Heart left ventricle (tissue), 16 donors: ENCODE measurements around the gene ATP2A1. TPM values are rescaled to one million over a fixed set of nuclear protein-coding genes. Genes with fewer than 3 reads are reported as not detected.

Experiments used
- ATAC-seq, 4 donors: fragments of 200-7000 bp; cut with Tn5 transposase; one replicate each; pipeline ENCODE4 v1.9.1; 2020 to 2022; ENCODE audit warnings: moderate library complexity in 4 of 4, mild to moderate bottlenecking in 3 of 4, moderate number of reproducible peaks in 1 of 4
- DNase-seq, 5 donors: peaks; one replicate each; pipeline ENCODE4 v3.0.0-alpha.2; 2020
- H3K27ac ChIP-seq, 12 donors: fragments of 200-600 bp; sonication (generic) in 4 of 12; one replicate each; pipeline versions ENCODE4 v1.5.0 to v1.8.0; 2016 to 2022; ENCODE audit warnings: mild to moderate bottlenecking in 2 of 12
- H3K27me3 ChIP-seq, 9 donors: fragments of 200-600 bp; sonication (generic) in 2 of 9; one replicate each; pipeline versions ENCODE4 v1.5.1 to v1.8.0; 2016 to 2022; ENCODE audit warnings: mild to moderate bottlenecking in 3 of 9
- H3K36me3 ChIP-seq, 9 donors: fragments of 200-600 bp; sonication (generic) in 2 of 9; one replicate each; pipeline versions ENCODE4 v1.5.0 to v1.8.0; 2018 to 2022; ENCODE audit warnings: mild to moderate bottlenecking in 2 of 9
- H3K4me1 ChIP-seq, 12 donors: fragments of 200-600 bp; sonication (generic) in 4 of 12; one replicate each; pipeline versions ENCODE4 v1.5.0 to v1.8.0; 2016 to 2022; ENCODE audit warnings: mild to moderate bottlenecking in 3 of 12
- H3K4me3 ChIP-seq, 12 donors: fragments of 200-600 bp; sonication (generic) in 4 of 12; one replicate each; pipeline versions ENCODE4 v1.5.0 to v1.8.0; 2017 to 2022; ENCODE audit warnings: mild to moderate bottlenecking in 9 of 12, moderate library complexity in 4 of 12
- H3K9me3 ChIP-seq, 12 donors: fragments of 200-600 bp; sonication (generic) in 4 of 12; one replicate each; pipeline versions ENCODE4 v1.5.0 to v1.8.0; 2016 to 2022; ENCODE audit warnings: mild to moderate bottlenecking in 1 of 12
- POLR2A ChIP-seq, 2 donors: fragments of 450-650 bp; IDR thresholded peaks; one replicate each; pipeline ENCODE4 v1.6.1; 2017; ENCODE audit warnings: antibody characterized with exemption in 2 of 2, mild to moderate bottlenecking in 2 of 2, moderate library complexity in 2 of 2
- WGBS, 4 donors: extraction: QIAGEN DNeasy Blood & Tissue Kit in 2 of 4; methylation state at CpG; one replicate each; pipeline versions ENCODE4 v1.1.5 to v1.1.7; 2013 to 2018; 5-methylcytosine and 5-hydroxymethylcytosine counted together
- intact Hi-C, 10 donors: fragments of 100-400 bp; cut with DNase I; formaldehyde crosslinking; loops; one replicate each; pipeline versions ENCODE4 v1.11.1 to v1.14.2; 2022
- polyA plus RNA-seq, 2 donors: library from polyadenylated mRNA; stranded (reverse); fragments of 200-250 nt; gene quantifications; one replicate each; pipeline ENCODE4 v1.2.3, GENCODE V29; 2013
- total RNA-seq, 9 donors: library from RNA; depleted of rRNA in 2 of 9; stranded (reverse); fragments of >200 nt in 2 of 9; fragmentation: NEBNext Ultra II Directional in 3 of 9; extraction: Animal tissue kit (Norgen Biotek cat#: 25700) in 3 of 9; gene quantifications; one replicate each; pipeline versions ENCODE4 v1.1.0 to v1.2.4, GENCODE V29; 2016 to 2023
- TF ChIP-seq, protein P1 (sequence below), 12 donors: fragments of 200-600 bp; sonication (generic) in 4 of 12; IDR thresholded peaks; one replicate each; pipeline versions ENCODE4 v1.5.0 to v1.8.0; 2018 to 2022; ENCODE audit warnings: antibody characterized with exemption in 12 of 12, mild to moderate bottlenecking in 5 of 12
- donor health status: ischemic (EF 13 %, LVEDD 7.1; RV severe dilation, severe dysfunction).
- donor health status: healthy with polysubstance abuse.
- donor health status: DM: no; HTN: yes; CAD: no.
- donor health status: DM: no; HTN: no; CAD: no.
- donor health status: ischemic (EF 25% LVEDD 6.9; RV normal size, moderate dysfunction).
- donor health status: ischemic (EF 25% LVEDD 5.7; RV mildly dilated, moderate dysfunction).
- donor health status: healthy.
- donor health status: DM: yes; HTN: yes; CAD: no.
- donor health status: ischemic (EF 35%, LVEDD 5.7; RV mildly dilated, moderate dysfunction).
- donor health status: nonischemic (EF 11% LVEDD 7.7; RV severe dilation, severe dysfunction).
- donor health status: DM: yes; HTN: yes; CAD: no.
- donor health status: PGD.
- donor health status: ischemic (EF 29% LVEDD 5.4; RV normal size, mild dysfunction).
- donor health status: nonischemic (EF 23%, LVEDD 6.1; RV moderate dilation, normal function).

ATP2A1 gene
- total and polyA plus RNA-seq, 11 donors, result 0.06 to 0.63 (median 0.39) TPM; not detected in 4

DNA sequence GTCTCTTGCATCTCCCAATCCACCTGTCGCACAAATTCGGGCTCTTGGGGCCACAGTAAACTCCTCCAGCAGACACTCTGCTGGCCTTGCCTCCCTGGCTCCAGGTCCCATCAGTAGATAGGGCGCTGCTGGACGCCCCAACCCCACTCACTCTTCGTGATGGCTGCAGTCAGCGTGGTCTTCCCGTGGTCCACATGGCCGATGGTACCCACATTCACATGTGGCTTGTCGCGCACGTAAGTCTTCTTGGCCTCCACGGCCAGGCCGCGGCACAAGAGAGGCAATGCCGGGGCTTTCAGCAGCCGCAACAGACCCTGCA, 32.6 kb upstream of the ATP2A1 start:
- H3K4me1 ChIP-seq, result peaks cover 0 to 25% (median 18%) of the 10 kb centered on the region in 12 donors
- no peaks in the 10 kb centered on the region for H3K9me3 ChIP-seq
- H3K4me3 ChIP-seq, result peak overlapping the region; percentile 63 to 100 (median 85)
- DNase-seq (no peak), ATAC-seq (no peak)
- intact Hi-C loops, result loop anchor here in 9 of 10 donors (1.0 to 5.0 kb wide), 12 partner anchors 15 to 129 kb away; partner anchors contain the start of genes SH2B1 (in 6 of the 9), ATXN2L (in 3 of the 9), NFATC2IP (in 1 of the 9) and RABEP2 (in 1 of the 9)
- TF ChIP-seq POLR2A (IDR thresholded peaks at IDR 0.05), result no peak
- TF ChIP-seq, protein P1, sequence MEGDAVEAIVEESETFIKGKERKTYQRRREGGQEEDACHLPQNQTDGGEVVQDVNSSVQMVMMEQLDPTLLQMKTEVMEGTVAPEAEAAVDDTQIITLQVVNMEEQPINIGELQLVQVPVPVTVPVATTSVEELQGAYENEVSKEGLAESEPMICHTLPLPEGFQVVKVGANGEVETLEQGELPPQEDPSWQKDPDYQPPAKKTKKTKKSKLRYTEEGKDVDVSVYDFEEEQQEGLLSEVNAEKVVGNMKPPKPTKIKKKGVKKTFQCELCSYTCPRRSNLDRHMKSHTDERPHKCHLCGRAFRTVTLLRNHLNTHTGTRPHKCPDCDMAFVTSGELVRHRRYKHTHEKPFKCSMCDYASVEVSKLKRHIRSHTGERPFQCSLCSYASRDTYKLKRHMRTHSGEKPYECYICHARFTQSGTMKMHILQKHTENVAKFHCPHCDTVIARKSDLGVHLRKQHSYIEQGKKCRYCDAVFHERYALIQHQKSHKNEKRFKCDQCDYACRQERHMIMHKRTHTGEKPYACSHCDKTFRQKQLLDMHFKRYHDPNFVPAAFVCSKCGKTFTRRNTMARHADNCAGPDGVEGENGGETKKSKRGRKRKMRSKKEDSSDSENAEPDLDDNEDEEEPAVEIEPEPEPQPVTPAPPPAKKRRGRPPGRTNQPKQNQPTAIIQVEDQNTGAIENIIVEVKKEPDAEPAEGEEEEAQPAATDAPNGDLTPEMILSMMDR (IDR thresholded peaks at IDR 0.05), result no peak
- peak overlapping the region in 11 of 12 donors; percentile 73 to 96 (median 90) for H3K27ac ChIP-seq
- H3K27me3 ChIP-seq, result no peaks in the 10 kb centered on the region
- peaks cover 0 to 42% (median 39%) of the 10 kb centered on the region in 9 donors for H3K36me3 ChIP-seq
- 0 to 3% (median 1%) methylated on average over 9 to 16 of the region's 16 CpGs for WGBS, 4 donors

GRCh38 chr16:28846080-28846932, 32.0 kb upstream of the ATP2A1 start, which contains the start of gene TUFM:
Gene TUFM (minus strand): TSS chr16:28846348. CDS start chr16:28846269, 79 bp downstream.
- peak in 1 of 2 donors; percentile 76 for TF ChIP-seq POLR2A (IDR thresholded peaks at IDR 0.05)
- TF ChIP-seq, protein P1 (IDR thresholded peaks at IDR 0.05), result peak; percentile 57 to 92 (median 69)
- H3K27ac ChIP-seq, result peak within 1 kb of the TSS; percentile 73 to 96 (median 90)
- peaks cover 0 to 25% (median 18%) of the 10 kb centered on the region in 12 donors for H3K4me1 ChIP-seq
- H3K4me3 ChIP-seq, result peak within 1 kb of the TSS; percentile 63 to 100 (median 85)
- ATAC-seq (peak; percentile 97 to 99 (median 98)), DNase-seq (peak; percentile 99)
- 0 to 1% (median 1%) methylated on average over 36 to 73 of the region's 73 CpGs for WGBS, 4 donors
- peaks cover 0 to 38% (median 36%) of the 10 kb centered on the region in 9 donors for H3K36me3 ChIP-seq
- H3K9me3 ChIP-seq, result no peaks in the 10 kb centered on the region
- intact Hi-C loops, result loop anchor here in 9 of 10 donors (1.0 to 5.0 kb wide), 11 partner anchors 14 to 128 kb away; partner anchors contain the start of genes SH2B1 (in 6 of the 9), ATXN2L (in 3 of the 9), NFATC2IP (in 1 of the 9) and RABEP2 (in 1 of the 9)
- H3K27me3 ChIP-seq, result no peaks in the 10 kb centered on the region

DNA sequence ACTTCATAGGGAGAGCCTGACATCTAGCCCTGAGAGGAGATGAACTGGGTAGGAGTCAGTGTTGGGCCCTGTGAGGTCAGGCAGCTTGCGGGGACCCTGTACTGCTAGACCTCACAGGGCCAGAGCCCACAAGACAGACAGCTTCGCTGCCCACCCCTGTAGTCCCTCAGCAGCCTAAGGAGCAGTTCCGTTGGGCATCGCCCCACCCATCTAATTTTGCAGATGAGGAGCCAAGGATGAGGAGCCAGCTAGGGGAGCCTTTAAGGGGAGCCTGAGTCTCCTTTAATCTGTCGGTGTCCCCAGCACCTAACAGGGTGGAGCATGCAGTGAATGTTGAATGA, 31.4 kb upstream of the ATP2A1 start:
- Histone ChIP-seq H3K4me3 (peak overlapping the region; percentile 63 to 100 (median 85)), H3K36me3 (peaks cover 0 to 32% (median 30%) of the 10 kb centered on the region in 9 donors), H3K27me3 (no peaks in the 10 kb centered on the region), H3K27ac (peak overlapping the region; percentile 73 to 96 (median 90)), H3K4me1 (peaks cover 0 to 25% (median 18%) of the 10 kb centered on the region in 12 donors), H3K9me3 (no peaks in the 10 kb centered on the region)
- no peak for TF ChIP-seq POLR2A (IDR thresholded peaks at IDR 0.05)
- TF ChIP-seq, protein P1 (IDR thresholded peaks at IDR 0.05), result no peak
- DNase-seq, result no peak
- 7 to 21% (median 14%) methylated on average over 4 to 5 of the region's 5 CpGs for WGBS, 4 donors
- intact Hi-C loops, result loop anchor here in 9 of 10 donors (1.0 to 5.0 kb wide), 11 partner anchors 14 to 127 kb away; partner anchors contain the start of genes SH2B1 (in 6 of the 9), ATXN2L (in 3 of the 9), NFATC2IP (in 1 of the 9) and RABEP2 (in 1 of the 9)
- ATAC-seq, result peak; percentile 8 to 21 (median 14)

GRCh38 chr16:28858421-28858820, 19.9 kb upstream of the ATP2A1 start:
- ATAC-seq (no peak), DNase-seq (no peak)
- Histone ChIP-seq H3K27ac (peak overlapping the region in 1 of 12 donors; percentile 4), H3K27me3 (no peaks in the 10 kb centered on the region), H3K4me1 (peaks cover 0 to 11% (median 5%) of the 10 kb centered on the region in 12 donors), H3K4me3 (no peak overlapping the region), H3K9me3 (no peaks in the 10 kb centered on the region), H3K36me3 (no peaks in the 10 kb centered on the region)
- intact Hi-C loops, result no loop called here
- no peak for TF ChIP-seq POLR2A (IDR thresholded peaks at IDR 0.05)
- 92 to 95% (median 94%) methylated on average over 8 of the region's 8 CpGs for WGBS, 4 donors
